Mononuclear cell (primary cell): ENCODE results near the gene HJV. TPM values are rescaled to one million over a fixed set of nuclear protein-coding genes. Genes with fewer than 3 reads are reported as not detected.
A peak's percentile ranks its signal among the peaks of the same experiment; 100 is the strongest.

ENCODE experiments used
- H3K27me3 ChIP-seq: 2 replicates; pipeline ENCODE4 v1.6.0; 2011; ENCODE audit warnings: low read length, control low read depth; ENCODE audit not compliant: insufficient read depth
- H3K4me1 ChIP-seq: 2 replicates; pipeline ENCODE4 v1.5.1; 2011; ENCODE audit warnings: mild to moderate bottlenecking, low read length, control low read depth; ENCODE audit not compliant: insufficient read depth
- H3K4me3 ChIP-seq: 2 replicates; pipeline ENCODE4 v1.5.1; 2011; ENCODE audit warnings: mild to moderate bottlenecking, low read length, moderate library complexity
- H3K9me3 ChIP-seq: 2 replicates; pipeline ENCODE4 v1.5.1; 2011; ENCODE audit warnings: low read depth, mild to moderate bottlenecking, control low read depth, low read length
- total RNA-seq: library from RNA; depleted of rRNA; stranded (reverse); fragments of >200 nt; gene quantifications from one replicate; pipeline ENCODE4 v1.2.3, GENCODE V29; 2012

HJV gene
- total RNA-seq, 1 donor: not detected

DNA sequence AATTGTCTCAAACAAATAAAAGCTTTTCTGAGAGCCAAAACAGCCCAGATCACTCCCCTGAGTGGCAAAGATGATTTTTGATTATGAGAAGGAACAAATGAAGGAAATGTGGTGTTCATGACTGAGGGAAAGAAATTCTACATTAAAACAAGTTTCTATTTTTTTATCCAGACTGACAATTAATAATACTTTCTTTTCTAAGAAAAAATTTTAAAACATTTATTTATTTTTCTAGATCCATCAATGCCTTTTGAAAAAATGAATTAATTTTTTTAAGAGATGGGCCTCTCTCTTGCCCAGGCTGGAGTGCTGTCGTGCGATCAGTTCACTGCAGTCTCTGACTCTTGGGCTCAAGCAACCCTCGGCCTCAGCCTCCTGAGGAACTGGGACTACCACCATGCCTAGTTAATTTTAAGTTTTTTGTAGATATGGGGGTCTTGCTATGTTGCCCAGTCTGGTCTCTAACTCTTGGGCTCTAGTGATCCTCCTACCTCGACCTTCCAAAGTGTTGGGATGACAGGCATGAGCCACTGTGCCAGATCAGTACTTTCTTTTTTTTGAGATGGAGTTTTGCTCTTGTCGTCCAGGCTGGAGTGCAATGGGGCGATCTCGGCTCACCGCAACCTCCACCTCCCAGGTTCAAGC is 13.9 kb downstream of the HJV start:
- Histone ChIP-seq H3K27me3 (no peaks in the 10 kb centered on the region), H3K9me3 (no peaks in the 10 kb centered on the region), H3K4me3 (no peak overlapping the region), H3K4me1 (peaks cover 30% of the 10 kb centered on the region)

GRCh38 chr1:146001709-146002108 is 19.8 kb downstream of the HJV start:
- Histone ChIP-seq H3K4me1 (peaks cover 68% of the 10 kb centered on the region), H3K9me3 (no peaks in the 10 kb centered on the region), H3K27me3 (no peaks in the 10 kb centered on the region), H3K4me3 (no peak overlapping the region)

DNA sequence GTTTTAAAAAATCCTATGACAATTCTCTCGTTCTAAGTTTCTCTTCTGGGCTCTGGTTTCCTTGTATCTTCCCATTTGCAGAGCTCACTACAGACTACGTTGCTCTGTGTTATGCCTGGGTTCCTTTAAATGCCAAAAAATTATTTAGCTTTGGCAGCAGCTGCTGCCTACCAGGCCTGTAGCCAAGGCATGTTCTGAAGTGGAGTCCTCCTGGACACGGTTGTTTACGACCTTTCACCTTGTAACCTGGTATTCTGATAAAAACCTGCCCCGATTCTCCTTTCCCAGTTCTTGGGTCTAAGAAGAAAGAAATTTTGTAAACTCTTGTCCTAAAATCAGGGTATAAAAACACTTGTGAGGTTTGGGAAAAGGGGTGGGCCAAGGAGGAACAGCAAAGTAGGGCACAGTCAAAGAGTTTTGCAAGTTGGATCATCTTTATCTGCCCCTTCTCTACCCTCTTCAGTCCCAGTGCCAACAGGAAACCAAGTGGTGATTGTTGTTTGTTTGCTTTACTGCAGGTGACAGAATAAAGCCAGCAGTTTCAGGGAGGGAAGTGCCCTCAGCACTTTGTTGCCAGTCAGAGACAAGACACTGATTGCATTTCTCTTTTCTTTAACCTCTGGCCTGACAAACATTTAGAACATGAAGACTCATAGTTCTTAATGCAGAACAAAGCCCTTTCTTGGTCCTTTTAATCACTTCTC is 22.1 kb downstream of the HJV start:
- Histone ChIP-seq H3K4me3 (no peak overlapping the region), H3K4me1 (peaks cover 48% of the 10 kb centered on the region), H3K27me3 (no peaks in the 10 kb centered on the region)

DNA sequence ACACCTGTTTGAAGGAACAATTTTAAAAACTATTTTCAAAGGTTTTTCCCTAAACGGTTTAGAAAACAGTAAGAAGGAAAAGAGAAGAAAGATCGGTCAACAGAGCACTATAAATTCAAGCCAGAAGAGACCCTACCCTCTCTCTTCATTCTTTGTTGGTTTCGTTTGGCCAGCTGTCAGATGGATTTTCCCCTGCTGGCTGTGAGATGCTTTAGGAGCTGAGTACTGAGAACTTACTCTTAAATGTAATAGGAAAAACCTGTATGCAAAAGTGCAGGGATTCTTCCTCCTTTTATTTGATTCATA is 23.9 kb downstream of the HJV start:
- Histone ChIP-seq H3K4me3 (peak overlapping the region; percentile 100), H3K4me1 (peaks cover 64% of the 10 kb centered on the region), H3K27me3 (no peaks in the 10 kb centered on the region), H3K9me3 (no peaks in the 10 kb centered on the region)

More for the DNA sequence above, 22.1 kb downstream of the HJV start:
- no peaks in the 10 kb centered on the region for H3K9me3 ChIP-seq

DNA sequence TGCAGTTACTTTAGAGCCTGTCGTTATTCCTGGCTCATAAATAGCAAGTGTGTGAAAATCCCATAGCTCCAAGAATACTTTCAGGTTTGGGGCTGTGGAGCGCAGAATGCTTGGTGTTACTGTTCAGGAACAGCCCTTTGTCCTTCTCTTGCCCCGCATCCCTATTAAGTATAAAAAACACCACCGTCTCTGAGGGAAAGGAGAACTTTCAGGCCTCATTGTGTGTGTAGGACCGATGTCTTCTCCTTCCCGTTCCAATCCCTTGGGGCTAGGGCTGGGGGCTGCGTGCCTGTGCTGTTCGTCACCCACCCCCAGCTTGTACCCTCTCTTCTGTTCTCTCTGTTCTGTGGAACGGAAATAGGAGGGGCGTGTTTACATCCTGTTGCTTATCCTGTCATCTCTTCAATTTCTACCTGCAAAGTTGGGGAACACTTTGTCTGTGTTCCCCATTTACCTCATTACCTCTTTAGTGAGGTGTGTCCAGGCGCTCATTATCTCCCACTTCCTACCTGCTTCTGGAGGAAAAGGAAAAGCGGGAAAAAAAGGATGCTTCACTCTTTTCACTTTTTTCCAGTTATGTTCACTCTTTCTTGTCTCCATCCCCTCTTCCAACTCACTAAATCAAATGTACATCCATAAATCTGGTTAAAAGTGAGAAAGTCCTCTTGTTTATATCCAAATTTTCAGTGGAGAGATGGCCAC is 24.4 kb downstream of the HJV start:
- Histone ChIP-seq H3K9me3 (no peaks in the 10 kb centered on the region), H3K4me1 (peaks cover 69% of the 10 kb centered on the region), H3K4me3 (peak overlapping the region; percentile 100), H3K27me3 (no peaks in the 10 kb centered on the region)

DNA sequence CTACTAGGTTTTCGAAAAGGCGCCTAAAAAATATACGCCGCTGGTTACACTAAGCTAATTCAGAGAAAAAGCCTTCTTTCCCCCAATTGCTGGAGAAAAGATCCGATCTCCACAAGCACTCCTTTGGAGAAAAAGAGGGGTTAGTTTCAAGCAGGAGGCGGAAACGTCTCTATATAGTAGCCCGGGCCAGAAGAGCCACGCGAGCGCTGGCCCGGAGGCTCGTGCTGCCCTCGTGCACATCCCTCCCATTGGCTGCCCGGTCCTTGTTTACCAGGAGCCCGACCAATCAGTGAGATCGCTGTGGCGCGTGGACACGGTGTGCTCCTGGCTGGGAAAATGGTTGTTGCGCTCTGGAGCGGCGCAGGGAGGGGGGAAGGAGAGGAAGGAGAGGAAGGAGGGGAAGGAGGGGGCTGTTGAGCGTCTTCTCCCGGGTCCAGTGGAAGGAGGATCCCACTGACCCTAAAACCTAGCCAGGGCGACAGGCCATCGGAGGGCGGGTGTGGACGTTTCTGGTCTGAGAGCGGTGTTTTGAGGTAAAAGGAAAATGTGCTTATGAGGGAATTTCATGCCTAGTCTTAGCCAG is 25.0 kb downstream of the HJV start, which contains the start of gene TXNIP:
TSS of gene TXNIP (minus strand) at position 147 of the 583 bp plus-strand sequence. CDS start 313 bp downstream, outside the sequence.
- no peaks in the 10 kb centered on the region for H3K9me3 ChIP-seq
- peak within 1 kb of the TSS; percentile 100 for H3K4me3 ChIP-seq
- H3K4me1 ChIP-seq: peaks cover 70% of the 10 kb centered on the region
- no peaks in the 10 kb centered on the region for H3K27me3 ChIP-seq

- Histone ChIP-seq H3K27me3 (no peaks in the 10 kb centered on the region), H3K9me3 (no peaks in the 10 kb centered on the region), H3K4me3 (peak overlapping the region; percentile 100), H3K4me1 (peaks cover 69% of the 10 kb centered on the region)
Measured at GRCh38 chr1:145995964-145996432, 25.5 kb downstream of the HJV start.

GRCh38 chr1:145995148-145995881 is 26.2 kb downstream of the HJV start:
- Histone ChIP-seq H3K27me3 (no peaks in the 10 kb centered on the region), H3K9me3 (no peaks in the 10 kb centered on the region), H3K4me1 (peaks cover 68% of the 10 kb centered on the region), H3K4me3 (peak overlapping the region; percentile 100)

- H3K27me3 ChIP-seq: no peaks in the 10 kb centered on the region
- H3K9me3 ChIP-seq: no peaks in the 10 kb centered on the region
- peaks cover 60% of the 10 kb centered on the region for H3K4me1 ChIP-seq
- H3K4me3 ChIP-seq: peak overlapping the region; percentile 100
Measured at GRCh38 chr1:145994391-145995120, 27.0 kb downstream of the HJV start.

- Histone ChIP-seq H3K9me3 (no peaks in the 10 kb centered on the region), H3K4me3 (peak overlapping the region; percentile 100), H3K4me1 (peaks cover 56% of the 10 kb centered on the region)
Measured at GRCh38 chr1:145993618-145994390, 27.7 kb downstream of the HJV start.

GRCh38 chr1:145992958-145993617 is 28.4 kb downstream of the HJV start:
- H3K4me1 ChIP-seq: peaks cover 56% of the 10 kb centered on the region
- H3K27me3 ChIP-seq: no peaks in the 10 kb centered on the region
- H3K9me3 ChIP-seq: no peaks in the 10 kb centered on the region
- H3K4me3 ChIP-seq: peak overlapping the region; percentile 100

More at GRCh38 chr1:145993618-145994390, 27.7 kb downstream of the HJV start:
- no peaks in the 10 kb centered on the region for H3K27me3 ChIP-seq

GRCh38 chr1:145992502-145992936 is 29.0 kb downstream of the HJV start:
- Histone ChIP-seq H3K27me3 (no peaks in the 10 kb centered on the region), H3K4me1 (peaks cover 55% of the 10 kb centered on the region), H3K4me3 (peak overlapping the region; percentile 100), H3K9me3 (no peaks in the 10 kb centered on the region)
